ENCODE data around the gene TFPI.

The TFPI gene

GRCh38 chr2:187462839-187463238 lies 91.4 kb downstream of the TFPI start:
- TF ChIP-seq CTCF (IDR thresholded peaks at IDR 0.05; ENCODE audit: insufficient read depth, low read depth, low read length, missing control alignments): no peak
- no peak for DNase-seq (ENCODE audit: low read depth)

GRCh38 chr2:187461294-187462261 lies 92.7 kb downstream of the TFPI start:
- peak; percentile 43 for DNase-seq (ENCODE audit: low read depth)
- peak overlapping the region; percentile 21 for H3K4me3 ChIP-seq (ENCODE audit: low read length)
- TF ChIP-seq CTCF (IDR thresholded peaks at IDR 0.05; ENCODE audit: insufficient read depth, low read depth, low read length, missing control alignments): no peak

More at GRCh38 chr2:187462839-187463238, 91.4 kb downstream of the TFPI start:
- no peak overlapping the region for H3K4me3 ChIP-seq (ENCODE audit: low read length)

GRCh38 chr2:187459256-187459655 lies 95.0 kb downstream of the TFPI start:
- H3K4me3 ChIP-seq (ENCODE audit: low read length): no peak overlapping the region
- TF ChIP-seq CTCF (IDR thresholded peaks at IDR 0.05; ENCODE audit: insufficient read depth, low read depth, low read length, missing control alignments): no peak
- DNase-seq (ENCODE audit: low read depth): no peak

GRCh38 chr2:187453078-187453641 lies 101.1 kb downstream of the TFPI start:
- peak; percentile 28 for TF ChIP-seq CTCF (IDR thresholded peaks at IDR 0.05; ENCODE audit: insufficient read depth, low read depth, low read length, missing control alignments)
- peak; percentile 50 for DNase-seq (ENCODE audit: low read depth)
- no peak overlapping the region for H3K4me3 ChIP-seq (ENCODE audit: low read length)

GRCh38 chr2:187451510-187451909 lies 102.7 kb downstream of the TFPI start:
- no peak for DNase-seq (ENCODE audit: low read depth)
- TF ChIP-seq CTCF (IDR thresholded peaks at IDR 0.05; ENCODE audit: insufficient read depth, low read depth, low read length, missing control alignments): no peak
- no peak overlapping the region for H3K4me3 ChIP-seq (ENCODE audit: low read length)

- TF ChIP-seq CTCF (IDR thresholded peaks at IDR 0.05; ENCODE audit: insufficient read depth, low read depth, low read length, missing control alignments): no peak
- H3K4me3 ChIP-seq (ENCODE audit: low read length): peak overlapping the region; percentile 23
- no peak for DNase-seq (ENCODE audit: low read depth)
Observed at GRCh38 chr2:187447336-187447735, 106.9 kb downstream of the TFPI start.

All from epithelial cell of esophagus (primary cell).